ENCODE data around the gene FOXL2. TPM values are rescaled to one million over a fixed set of nuclear protein-coding genes. Genes with fewer than 3 reads are reported as not detected.

FOXL2 gene
- total RNA-seq, 1 experiment from 2014 or later = 6.3 TPM

GRCh38 chr3:138933068-138933668 lies 13.8 kb downstream of the FOXL2 start:
- DNase-seq (ENCODE audit: low read depth) = no peak

- no peak for DNase-seq (ENCODE audit: low read depth)
Observed at GRCh38 chr3:138928727-138929372, 18.1 kb downstream of the FOXL2 start.

DNA sequence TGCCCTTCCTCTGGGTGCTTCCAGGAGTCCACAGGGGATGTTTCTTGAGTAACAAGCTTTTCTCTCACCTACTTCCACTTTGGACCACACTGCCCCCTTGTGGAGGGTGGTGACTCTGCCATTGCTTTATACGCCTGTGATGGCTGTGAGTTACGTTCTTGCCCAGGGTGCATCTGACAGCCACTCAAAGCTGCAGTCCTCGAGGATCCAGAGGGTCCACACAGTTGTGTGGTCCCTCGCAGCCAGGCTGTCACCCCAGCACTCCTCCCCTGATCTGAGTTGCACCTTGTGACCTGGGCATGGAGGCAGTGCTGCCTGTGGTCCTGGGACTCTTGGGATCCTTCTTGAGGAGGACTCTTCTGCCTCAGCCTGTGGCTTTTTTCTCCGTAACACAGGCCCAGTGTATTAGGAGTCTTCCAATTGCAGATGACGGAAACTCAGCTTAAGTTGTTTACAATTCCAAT lies 23.4 kb downstream of the FOXL2 start:
- DNase-seq (ENCODE audit: low read depth) = peak; percentile 80

DNA sequence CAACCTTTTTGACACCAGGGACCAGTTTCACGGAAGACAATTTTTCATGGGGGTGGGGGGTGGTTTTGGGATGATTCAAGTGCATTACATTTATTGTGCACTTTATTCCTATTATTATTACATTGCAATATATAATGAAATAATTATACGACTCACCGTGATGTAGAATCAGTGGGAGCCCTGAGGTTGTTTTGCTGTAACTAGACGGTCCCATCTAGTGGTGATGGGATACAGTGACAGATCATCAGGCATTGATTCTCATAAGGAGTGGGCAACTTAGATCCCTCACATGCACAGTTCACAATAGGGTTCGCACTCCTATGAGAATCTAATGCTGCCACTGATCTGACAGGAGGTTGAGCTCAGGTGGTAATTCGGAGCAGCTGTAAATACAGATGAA lies 24.5 kb downstream of the FOXL2 start:
- DNase-seq (ENCODE audit: low read depth) = peak; percentile 39

- peak; percentile 80 for DNase-seq (ENCODE audit: low read depth)
Observed at GRCh38 chr3:138921316-138922292, 25.3 kb downstream of the FOXL2 start.

DNA sequence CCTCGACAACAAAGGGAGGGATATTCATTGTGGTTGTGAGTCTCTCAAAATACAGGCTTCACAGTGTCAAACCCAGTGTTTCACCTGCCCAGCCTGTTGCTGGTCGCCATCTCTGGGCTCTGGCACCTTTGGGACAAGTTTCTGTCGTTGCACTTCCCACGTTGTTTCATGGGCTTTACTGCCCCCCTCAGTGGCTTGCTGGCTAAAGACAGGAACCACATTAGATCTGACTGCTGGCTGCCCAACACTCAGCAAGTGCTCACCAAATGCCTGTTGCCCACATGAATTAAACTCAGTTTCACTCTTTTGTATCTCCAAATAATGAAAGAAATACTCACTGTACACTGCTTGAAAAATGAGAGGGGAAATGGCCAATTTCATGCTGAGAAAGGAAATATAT lies 27.6 kb downstream of the FOXL2 start:
- DNase-seq (ENCODE audit: low read depth) = no peak

GRCh38 chr3:138916824-138917223 lies 30.1 kb downstream of the FOXL2 start:
- no peak for DNase-seq (ENCODE audit: low read depth)

DNA sequence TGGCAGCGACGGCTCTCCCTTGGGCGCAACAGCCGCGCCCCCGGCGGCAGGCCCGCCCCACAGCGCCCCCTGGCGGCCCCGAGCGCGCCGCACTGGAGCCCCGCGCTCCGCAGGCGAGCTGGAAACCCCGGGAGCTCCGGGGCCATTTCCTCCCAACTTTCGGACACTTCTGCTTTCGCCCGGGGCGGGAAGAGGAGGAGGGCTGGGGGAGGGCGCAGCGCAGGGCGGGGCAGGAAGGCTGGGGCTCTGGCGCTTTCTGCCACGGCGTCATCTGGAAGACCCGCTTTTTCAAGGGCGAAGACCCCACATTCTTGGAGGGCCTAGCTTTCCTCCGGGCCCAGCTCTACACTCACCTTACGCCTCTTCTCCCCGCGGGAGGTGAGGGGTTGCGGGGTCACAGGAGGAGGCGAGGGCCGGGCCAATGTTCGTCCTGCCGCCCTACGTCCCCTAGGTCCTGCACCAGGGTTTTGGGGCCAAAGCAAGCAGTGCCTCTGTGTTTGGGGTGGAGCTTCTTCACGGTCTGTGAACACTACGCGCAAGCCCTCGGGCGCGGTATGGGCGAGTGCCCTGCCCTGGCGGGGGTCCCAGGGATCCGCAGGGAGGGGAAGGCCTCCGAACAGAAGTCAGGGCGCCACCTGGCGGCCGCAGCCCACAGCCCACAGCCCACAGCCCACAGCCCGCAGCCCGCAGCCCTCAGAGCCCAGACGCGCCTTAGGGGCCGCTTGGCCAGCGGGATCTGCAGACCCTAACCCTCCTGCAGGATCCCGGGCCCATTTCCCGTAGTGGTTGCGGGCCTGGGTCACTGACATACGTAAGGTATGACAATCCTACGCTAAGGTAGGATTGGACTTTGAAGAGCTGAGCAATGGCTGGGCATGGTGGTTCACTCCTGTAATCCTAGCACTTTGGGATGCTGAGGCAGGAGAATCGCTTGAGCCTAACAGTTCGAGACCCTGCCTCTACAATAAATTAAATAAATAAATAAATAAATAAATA lies 31.1 kb downstream of the FOXL2 start:
- peak; percentile 85 for DNase-seq (ENCODE audit: low read depth)

- DNase-seq (ENCODE audit: low read depth) = peak; percentile 73
Observed at GRCh38 chr3:138914870-138915502, 32.0 kb downstream of the FOXL2 start.

DNA sequence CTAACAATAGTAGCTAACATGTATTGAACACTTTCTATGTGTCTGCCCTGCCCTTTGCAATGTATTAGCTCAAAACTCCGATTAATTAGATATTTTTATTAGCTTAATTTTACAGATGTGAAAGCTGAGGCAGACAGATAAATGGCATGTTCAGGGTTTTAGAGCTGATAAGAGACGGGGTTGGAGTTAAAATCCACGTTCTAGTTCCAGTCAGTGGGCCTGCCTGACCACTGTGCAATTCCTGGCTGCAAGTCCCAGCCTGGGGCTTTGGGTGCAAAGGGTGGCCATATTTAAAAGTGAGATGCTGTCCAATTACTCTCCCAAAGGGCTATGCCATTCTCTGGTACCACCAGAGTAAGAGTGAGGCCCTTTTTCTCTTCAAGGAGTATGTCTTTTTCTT lies 33.2 kb downstream of the FOXL2 start:
- no peak for DNase-seq (ENCODE audit: low read depth)

DNA sequence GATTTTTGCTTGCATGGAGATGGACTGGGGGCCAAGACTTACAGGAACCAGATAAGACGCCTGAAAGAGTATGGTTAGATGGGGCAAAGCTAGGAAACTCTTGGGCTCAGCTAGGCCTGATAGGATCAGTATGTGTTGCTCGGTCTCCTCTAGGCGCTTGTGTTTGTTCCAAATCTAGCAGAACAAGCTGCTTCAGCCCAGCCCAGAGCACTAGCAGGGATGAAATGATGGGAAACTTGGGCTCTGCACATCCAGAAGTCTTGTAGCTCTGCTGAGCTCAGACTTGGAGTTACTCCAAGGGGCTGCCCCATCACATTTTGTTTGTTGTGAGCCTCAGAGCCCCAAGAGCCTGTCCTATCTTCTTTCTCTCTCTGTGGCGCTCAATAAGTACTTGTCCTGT lies 34.7 kb downstream of the FOXL2 start:
- DNase-seq (ENCODE audit: low read depth) = no peak

DNA sequence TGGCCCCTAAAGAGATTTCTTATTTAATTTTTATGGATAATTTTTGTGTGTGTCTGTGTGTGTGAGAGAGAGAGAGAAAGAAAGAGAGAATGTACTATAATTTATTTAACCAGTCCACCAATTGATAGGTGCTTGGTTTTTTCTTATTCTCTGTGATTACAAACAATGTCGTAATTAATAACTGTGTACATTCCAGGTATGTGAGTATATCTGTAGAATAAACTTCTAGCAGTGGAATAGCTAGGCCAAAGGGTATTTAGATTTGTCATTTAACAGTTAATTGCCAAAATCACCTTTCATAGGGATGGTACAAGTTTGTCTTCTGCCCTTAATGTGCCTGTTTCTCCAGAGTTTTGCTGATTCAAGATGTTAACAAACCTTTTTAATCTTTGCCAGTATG lies 35.3 kb downstream of the FOXL2 start:
- DNase-seq (ENCODE audit: low read depth) = no peak

GRCh38 chr3:138909904-138910303 lies 37.0 kb downstream of the FOXL2 start:
- DNase-seq (ENCODE audit: low read depth) = no peak

DNA sequence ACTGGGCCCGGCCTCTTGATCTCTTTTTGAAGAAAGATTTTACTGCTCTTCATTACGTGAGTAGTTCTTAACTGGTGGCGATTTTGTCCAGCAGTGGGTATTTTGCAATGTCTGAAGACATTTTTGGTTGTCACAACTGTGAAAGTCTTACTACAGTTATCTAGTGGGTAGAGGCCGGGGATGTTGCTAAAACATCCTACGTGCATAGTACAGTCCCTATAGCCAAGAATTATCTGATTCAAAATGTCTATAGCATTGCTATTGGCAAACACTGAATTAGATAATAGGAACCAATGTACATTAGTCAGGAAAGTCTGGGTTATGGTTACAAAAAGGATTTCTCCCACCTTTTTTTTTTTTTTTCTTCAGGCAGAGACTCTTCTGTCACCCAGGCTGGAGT lies 38.1 kb downstream of the FOXL2 start:
- no peak for DNase-seq (ENCODE audit: low read depth)

DNA sequence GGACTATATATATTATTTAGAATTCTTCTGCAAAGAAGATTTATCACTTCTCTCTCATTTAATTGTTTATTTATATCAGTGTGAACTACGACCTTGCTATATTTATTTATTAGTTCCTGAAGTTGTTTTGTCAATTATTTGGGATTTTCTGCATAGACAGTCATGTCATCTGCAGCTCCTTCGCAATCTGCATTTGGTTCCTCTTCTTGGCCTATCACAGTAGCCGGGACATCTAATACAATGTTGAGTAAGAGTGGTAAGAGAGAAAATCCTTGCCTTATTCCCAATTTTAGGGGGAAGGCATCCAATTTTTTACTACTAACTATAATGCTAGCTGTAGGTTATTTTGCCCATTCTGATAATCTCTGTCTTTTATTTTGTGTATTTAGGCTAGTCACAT lies 39.4 kb downstream of the FOXL2 start:
- no peak for DNase-seq (ENCODE audit: low read depth)

DNA sequence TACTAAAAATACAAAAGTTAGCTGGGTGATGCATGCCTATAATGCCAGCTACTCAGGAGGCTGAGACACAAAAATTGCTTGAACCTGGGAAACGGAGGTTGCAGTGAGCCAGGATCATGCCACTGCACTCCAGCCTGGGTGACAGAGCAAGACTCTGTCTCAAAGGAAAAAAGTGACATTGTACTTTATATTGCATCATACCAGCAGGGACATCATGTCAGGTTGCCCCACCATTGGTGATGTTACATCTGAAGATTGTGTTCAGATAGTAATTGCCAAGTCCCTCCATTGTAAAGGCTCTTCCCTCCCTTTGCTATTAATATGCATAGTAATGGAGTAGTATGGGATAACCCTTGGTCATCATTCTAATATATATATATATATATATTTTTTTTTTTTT lies 44.8 kb downstream of the FOXL2 start:
- DNase-seq (ENCODE audit: low read depth) = no peak

DNA sequence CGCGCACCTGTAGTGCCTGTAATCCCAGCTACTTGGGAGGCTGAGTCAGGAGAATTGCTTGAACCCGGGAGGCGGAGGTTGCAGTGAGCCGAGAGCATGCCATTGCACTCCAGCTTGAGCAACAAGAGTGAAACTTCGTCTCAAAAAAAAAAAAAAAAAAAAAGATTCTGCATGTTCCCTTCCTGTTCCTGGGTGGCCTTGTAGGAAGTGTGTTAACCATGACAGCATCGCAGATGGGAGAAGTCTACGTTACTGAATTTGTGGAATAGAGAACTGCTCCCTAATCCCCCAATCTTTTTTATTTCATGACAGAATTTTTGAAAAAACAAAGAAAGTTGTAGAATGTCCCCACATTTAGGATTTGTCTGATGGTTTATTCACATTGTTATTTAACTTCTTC lies 45.4 kb downstream of the FOXL2 start:
- no peak for DNase-seq (ENCODE audit: low read depth)

GRCh38 chr3:138899351-138899991 lies 47.5 kb downstream of the FOXL2 start:
- DNase-seq (ENCODE audit: low read depth) = no peak

- no peak for DNase-seq (ENCODE audit: low read depth)
Observed at GRCh38 chr3:138898708-138899107, 48.2 kb downstream of the FOXL2 start.

GRCh38 chr3:138898301-138898700 lies 48.6 kb downstream of the FOXL2 start:
- no peak for DNase-seq (ENCODE audit: low read depth)

Data from LHCN-M2 (cell line).